ENCODE measurements around the gene MSANTD2. TPM values are rescaled to one million over a fixed set of nuclear protein-coding genes. Genes with fewer than 3 reads are reported as not detected.

Gene MSANTD2
- total and polyA plus RNA-seq, 8 donors: 9.4 to 46.3 (median 39.9) TPM

GRCh38 chr11:124766156-124766555 lies 34.0 kb downstream of the MSANTD2 start:
- TF ChIP-seq, protein P1, sequence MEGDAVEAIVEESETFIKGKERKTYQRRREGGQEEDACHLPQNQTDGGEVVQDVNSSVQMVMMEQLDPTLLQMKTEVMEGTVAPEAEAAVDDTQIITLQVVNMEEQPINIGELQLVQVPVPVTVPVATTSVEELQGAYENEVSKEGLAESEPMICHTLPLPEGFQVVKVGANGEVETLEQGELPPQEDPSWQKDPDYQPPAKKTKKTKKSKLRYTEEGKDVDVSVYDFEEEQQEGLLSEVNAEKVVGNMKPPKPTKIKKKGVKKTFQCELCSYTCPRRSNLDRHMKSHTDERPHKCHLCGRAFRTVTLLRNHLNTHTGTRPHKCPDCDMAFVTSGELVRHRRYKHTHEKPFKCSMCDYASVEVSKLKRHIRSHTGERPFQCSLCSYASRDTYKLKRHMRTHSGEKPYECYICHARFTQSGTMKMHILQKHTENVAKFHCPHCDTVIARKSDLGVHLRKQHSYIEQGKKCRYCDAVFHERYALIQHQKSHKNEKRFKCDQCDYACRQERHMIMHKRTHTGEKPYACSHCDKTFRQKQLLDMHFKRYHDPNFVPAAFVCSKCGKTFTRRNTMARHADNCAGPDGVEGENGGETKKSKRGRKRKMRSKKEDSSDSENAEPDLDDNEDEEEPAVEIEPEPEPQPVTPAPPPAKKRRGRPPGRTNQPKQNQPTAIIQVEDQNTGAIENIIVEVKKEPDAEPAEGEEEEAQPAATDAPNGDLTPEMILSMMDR (IDR thresholded peaks at IDR 0.05): no peak
- peaks cover 14 to 20% of the 10 kb centered on the region in 2 donors for H3K27me3 ChIP-seq
- no peaks in the 10 kb centered on the region for H3K9me3 ChIP-seq
- H3K36me3 ChIP-seq: peaks cover 0 to 17% of the 10 kb centered on the region in 2 donors
- ATAC-seq (no peak), DNase-seq (no peak)
- H3K27ac ChIP-seq: no peak overlapping the region
- intact Hi-C loops (cut with DNase I): no loop called here
- peaks cover 7 to 32% of the 10 kb centered on the region in 2 donors for H3K4me1 ChIP-seq
- H3K4me3 ChIP-seq: no peak overlapping the region

DNA sequence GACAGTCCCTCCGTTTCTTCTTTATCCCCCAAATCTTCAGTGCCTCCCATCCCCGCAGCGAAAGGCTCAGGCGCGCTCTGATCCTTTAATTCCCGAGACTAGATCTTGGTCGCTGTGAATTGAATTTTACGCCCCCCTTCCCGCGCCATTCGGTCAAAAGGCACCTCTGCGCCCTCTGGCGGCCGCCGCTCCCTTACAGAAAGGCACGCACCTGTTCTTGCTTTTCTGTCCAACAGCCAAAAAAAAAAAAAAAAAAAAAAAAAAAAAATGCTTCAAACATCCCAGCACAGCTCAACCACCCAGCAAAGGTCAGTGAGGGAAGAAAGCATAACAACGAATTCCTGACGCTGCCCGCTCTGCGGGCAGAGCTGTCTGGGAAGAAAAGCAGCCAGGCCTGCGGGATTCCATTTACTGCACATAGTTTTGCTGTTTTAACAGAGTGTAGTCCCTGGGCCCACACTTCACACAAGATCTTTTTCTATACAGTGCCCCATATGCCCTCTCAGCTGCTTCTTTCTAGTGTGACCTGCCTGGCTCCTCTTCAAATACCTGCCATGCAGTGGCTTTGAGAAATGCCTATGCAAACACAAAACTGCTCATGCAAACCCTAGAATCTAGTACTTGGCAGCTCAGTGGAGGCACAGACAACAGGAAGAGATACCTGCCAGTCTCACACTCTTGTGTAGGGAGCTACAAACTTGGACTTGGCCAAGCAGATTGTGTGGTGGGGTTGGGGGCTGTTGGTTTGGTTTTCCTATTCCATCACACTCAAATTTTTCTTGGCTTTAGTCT lies 36.9 kb downstream of the MSANTD2 start:
- ATAC-seq: peak; percentile 41
- TF ChIP-seq, protein P1 (IDR thresholded peaks at IDR 0.05): peak; percentile 70 to 82
- no peaks in the 10 kb centered on the region for H3K9me3 ChIP-seq
- peak overlapping the region; percentile 64 to 66 for H3K4me3 ChIP-seq
- H3K27me3 ChIP-seq: peaks cover 33 to 48% of the 10 kb centered on the region in 2 donors
- intact Hi-C loops (cut with DNase I): loop anchor here in 1 of 2 donors (5.0 kb wide), 1 partner anchor 91 kb away; the partner anchor contains the start of genes SIAE and SPA17
- peak; percentile 71 to 93 (median 86) for DNase-seq
- peak overlapping the region; percentile 86 to 89 for H3K27ac ChIP-seq
- H3K4me1 ChIP-seq: peaks cover 9 to 46% of the 10 kb centered on the region in 2 donors
- peaks cover 0 to 10% of the 10 kb centered on the region in 2 donors for H3K36me3 ChIP-seq

DNA sequence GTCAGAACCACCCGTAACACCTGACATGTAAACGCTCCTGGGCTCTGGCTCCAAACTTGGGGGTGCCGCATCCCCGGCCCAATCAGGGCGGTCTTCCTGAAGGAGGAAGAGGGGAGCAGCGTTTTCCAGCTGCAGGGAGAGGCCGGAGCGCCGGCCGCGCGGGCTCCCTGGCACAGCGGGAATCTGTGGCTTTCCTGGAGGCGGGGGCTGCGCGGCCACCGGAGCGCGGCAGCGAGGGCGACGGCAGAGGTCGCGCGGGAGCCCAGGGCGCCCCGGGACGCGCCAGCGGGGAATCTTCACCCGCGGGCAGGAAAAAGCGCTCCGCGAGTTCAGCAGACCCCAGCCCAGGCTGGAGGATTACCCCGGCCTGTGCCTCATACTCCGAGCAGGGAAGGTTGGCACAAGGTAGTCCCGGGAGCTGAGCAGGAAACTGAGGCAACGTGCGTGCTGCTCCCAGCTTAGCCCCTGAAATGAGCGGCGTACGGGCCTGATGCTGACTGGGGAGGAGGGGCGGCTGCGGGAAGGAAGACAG lies 37.5 kb downstream of the MSANTD2 start:
- ATAC-seq: peak; percentile 18
- Histone ChIP-seq H3K4me3 (peak overlapping the region; percentile 64 to 66), H3K36me3 (peaks cover 0 to 10% of the 10 kb centered on the region in 2 donors), H3K27me3 (peaks cover 33 to 55% of the 10 kb centered on the region in 2 donors), H3K4me1 (peaks cover 9 to 53% of the 10 kb centered on the region in 2 donors), H3K27ac (peak overlapping the region; percentile 86 to 89), H3K9me3 (no peaks in the 10 kb centered on the region)
- intact Hi-C loops (cut with DNase I): loop anchor here in 1 of 2 donors (5.0 kb wide), 1 partner anchor 90 kb away; the partner anchor contains the start of genes SIAE and SPA17
- DNase-seq: peak in 1 of 4 donors; percentile 82
- TF ChIP-seq, protein P1 (IDR thresholded peaks at IDR 0.05): no peak

DNA sequence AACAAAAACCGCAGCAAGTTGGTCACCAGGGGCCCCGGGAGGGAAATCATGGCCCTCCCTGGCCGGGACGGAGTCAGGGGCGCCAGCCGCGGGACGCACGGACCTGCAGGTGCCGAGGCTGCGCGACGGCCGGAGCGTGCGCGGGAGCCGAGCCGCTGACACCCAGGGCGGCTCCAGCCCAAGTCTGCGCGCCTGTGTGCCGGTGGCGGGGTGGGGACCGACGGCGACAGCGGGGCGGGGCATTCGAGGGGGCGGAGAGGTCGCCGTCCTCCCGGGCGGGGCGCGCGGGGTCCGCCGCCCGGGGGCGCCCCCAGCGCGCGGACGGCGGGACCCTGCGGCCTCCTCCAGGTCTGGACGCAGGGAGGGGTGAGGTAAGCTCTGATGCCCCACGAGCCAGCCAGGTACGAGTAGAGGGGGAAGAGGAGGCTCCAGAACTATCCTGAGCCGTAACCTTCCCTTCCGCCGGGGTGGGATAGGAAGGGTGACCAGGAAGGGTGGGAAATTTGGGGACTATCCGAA lies 38.0 kb downstream of the MSANTD2 start, which contains the start of gene ESAM:
Gene ESAM, minus strand, starts transcription at position 186 of the 519 bp plus-strand sequence. Its CDS starts 136 bp downstream, at position 50.
- Histone ChIP-seq H3K9me3 (no peaks in the 10 kb centered on the region), H3K27me3 (peaks cover 33 to 60% of the 10 kb centered on the region in 2 donors), H3K27ac (peak within 1 kb of the TSS; percentile 86 to 89), H3K4me3 (peak within 1 kb of the TSS; percentile 64 to 66), H3K36me3 (peaks cover 0 to 5% of the 10 kb centered on the region in 2 donors), H3K4me1 (peaks cover 9 to 57% of the 10 kb centered on the region in 2 donors)
- TF ChIP-seq, protein P1 (IDR thresholded peaks at IDR 0.05): no peak
- intact Hi-C loops (cut with DNase I): loop anchor here in 1 of 2 donors (5.0 kb wide), 1 partner anchor 90 kb away; the partner anchor contains the start of genes SIAE and SPA17
- DNase-seq (peak in 2 of 4 donors; percentile 74 to 93), ATAC-seq (peak; percentile 60)

Measured in left lung (tissue), 10 donors.